GM19397 (cell line): ENCODE results near the gene DSE.

Source experiments
- ATAC-seq: cut with Tn5 transposase; IDR thresholded peaks from one replicate; pipeline ENCODE4 v1.9.1; 2021; ENCODE audit warnings: mild to moderate bottlenecking, moderate library complexity; ENCODE audit not compliant: unreplicated experiment

Gene DSE

GRCh38 chr6:116359835-116360234, 10.9 kb upstream of the DSE start:
- ATAC-seq, result no peak

GRCh38 chr6:116362276-116362675, 8.5 kb upstream of the DSE start:
- ATAC-seq, result no peak

GRCh38 chr6:116363759-116364158, 7.0 kb upstream of the DSE start:
- no peak for ATAC-seq

GRCh38 chr6:116364321-116364720, 6.4 kb upstream of the DSE start:
- no peak for ATAC-seq

- ATAC-seq, result no peak
These were observed 5.0 kb upstream of the DSE start for GRCh38 chr6:116365743-116366142.

- no peak for ATAC-seq
These were observed 3.9 kb upstream of the DSE start for GRCh38 chr6:116366740-116367275.

GRCh38 chr6:116369540-116369939, 1.2 kb upstream of the DSE start:
- no peak for ATAC-seq

GRCh38 chr6:116369964-116370759, 585 bp upstream of the DSE start:
- ATAC-seq, result no peak

- ATAC-seq, result peak; percentile 53
These were observed 572 bp downstream of the DSE start for GRCh38 chr6:116371120-116371917.

GRCh38 chr6:116371918-116372209, 1.1 kb downstream of the DSE start:
- no peak for ATAC-seq

GRCh38 chr6:116373300-116373699, 2.6 kb downstream of the DSE start:
- no peak for ATAC-seq

- no peak for ATAC-seq
These were observed 3.2 kb downstream of the DSE start for GRCh38 chr6:116373940-116374339.

GRCh38 chr6:116374586-116374985, 3.8 kb downstream of the DSE start:
- no peak for ATAC-seq

GRCh38 chr6:116375262-116375661, 4.5 kb downstream of the DSE start:
- ATAC-seq, result no peak

GRCh38 chr6:116376149-116376548, 5.4 kb downstream of the DSE start:
- no peak for ATAC-seq

GRCh38 chr6:116379764-116380163, 9.0 kb downstream of the DSE start:
- ATAC-seq, result no peak

- ATAC-seq, result no peak
These were observed 9.6 kb downstream of the DSE start for GRCh38 chr6:116380346-116380745.

- no peak for ATAC-seq
These were observed 10.3 kb downstream of the DSE start for GRCh38 chr6:116381000-116381399.

GRCh38 chr6:116382587-116382986, 11.8 kb downstream of the DSE start:
- no peak for ATAC-seq

- no peak for ATAC-seq
These were observed 14.1 kb downstream of the DSE start for GRCh38 chr6:116384727-116385458.

GRCh38 chr6:116385459-116385802, 14.7 kb downstream of the DSE start:
- no peak for ATAC-seq

- no peak for ATAC-seq
These were observed 15.2 kb downstream of the DSE start for GRCh38 chr6:116385921-116386320.
